Thymus (tissue), 11 donors: ENCODE data around the gene RFX3. TPM values are rescaled to one million over a fixed set of nuclear protein-coding genes. Genes with fewer than 3 reads are reported as not detected.

ENCODE experiments used
- DNase-seq, 9 donors: peaks; one replicate each; pipeline ENCODE4 v3.0.0-alpha.2; 2013; ENCODE audit warnings: low spot score in 9 of 9, low read depth in 6 of 9, missing footprints in 1 of 9
- H3K27ac ChIP-seq, 2 donors: one replicate each; pipeline ENCODE4 v1.5.1; 2013; ENCODE audit warnings: control low read depth in 1 of 2, low read depth in 1 of 2, low read length in 1 of 2, mild to moderate bottlenecking in 1 of 2, moderate library complexity in 1 of 2
- H3K27me3 ChIP-seq, 2 donors: one replicate each; pipeline ENCODE4 v1.5.1; 2013; ENCODE audit warnings: low read length in 1 of 2; ENCODE audit not compliant: control insufficient read depth in 2 of 2, insufficient read depth in 1 of 2
- H3K36me3 ChIP-seq, 2 donors: one replicate each; pipeline ENCODE4 v1.5.1; 2013; ENCODE audit warnings: low read length in 1 of 2, mild to moderate bottlenecking in 1 of 2, moderate library complexity in 1 of 2; ENCODE audit not compliant: control insufficient read depth in 2 of 2, insufficient read depth in 2 of 2
- H3K4me1 ChIP-seq, 2 donors: one replicate each; pipeline ENCODE4 v1.5.1; 2013; ENCODE audit warnings: low read length in 2 of 2; ENCODE audit not compliant: control insufficient read depth in 2 of 2, insufficient read depth in 2 of 2
- H3K4me3 ChIP-seq, 2 donors: one replicate each; pipeline ENCODE4 v1.5.1; 2013; ENCODE audit warnings: low read length in 2 of 2, control low read depth in 1 of 2, mild to moderate bottlenecking in 1 of 2
- H3K9me3 ChIP-seq, 2 donors: one replicate each; pipeline ENCODE4 v1.5.1; 2013; ENCODE audit warnings: low read length in 1 of 2, mild to moderate bottlenecking in 1 of 2; ENCODE audit not compliant: control insufficient read depth in 2 of 2, insufficient read depth in 1 of 2
- WGBS: extraction: QIAGEN DNeasy Blood & Tissue Kit; methylation state at CpG from one replicate; pipeline ENCODE4 v1.1.7; 2013; 5-methylcytosine and 5-hydroxymethylcytosine counted together
- polyA plus RNA-seq: library from polyadenylated mRNA; stranded (reverse); fragments of 200-250 nt; gene quantifications from one replicate; pipeline ENCODE4 v1.2.3, GENCODE V29; 2013
- total RNA-seq: library from RNA; stranded (reverse); fragments of 120-200 nt; gene quantifications from one replicate; pipeline ENCODE4 v1.2.4, GENCODE V29; 2013
- donor health status: healthy.

Gene RFX3
- total and polyA plus RNA-seq, 2 donors = 5.1 to 7.8 TPM

DNA sequence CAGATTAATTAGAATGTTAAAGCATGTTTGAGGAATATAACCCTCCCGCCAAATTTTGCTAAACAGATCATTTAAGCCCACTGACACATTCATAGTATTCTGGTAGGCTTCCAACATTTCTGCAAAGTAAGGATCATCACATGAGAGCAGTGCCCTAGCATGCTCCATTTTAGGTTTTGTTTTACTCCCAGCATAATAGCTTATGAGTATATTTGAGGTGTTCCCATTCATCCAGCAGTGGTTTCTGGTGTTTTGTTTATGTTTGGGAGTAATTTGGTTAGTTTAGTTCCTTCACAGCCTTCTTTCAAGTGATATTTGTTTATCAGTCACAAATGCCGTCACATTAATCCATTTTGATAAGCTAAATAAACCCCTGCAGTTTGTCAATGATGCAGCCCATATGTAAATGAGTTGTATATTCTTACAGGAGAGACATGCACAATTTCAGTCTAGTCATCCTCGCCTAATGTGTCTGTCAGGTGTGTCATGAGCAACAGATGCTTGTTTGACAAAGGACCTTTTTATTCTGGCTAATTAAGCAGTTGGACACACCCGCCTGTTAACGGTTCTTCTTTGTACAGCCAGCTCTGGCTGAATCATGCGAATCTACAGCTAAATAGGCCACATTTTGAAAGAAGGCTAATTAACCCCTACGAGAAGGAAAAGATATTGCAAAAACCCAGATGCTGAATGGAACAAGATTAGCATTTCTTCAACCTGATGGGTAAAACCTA, 124.4 kb downstream of the RFX3 start:
- DNase-seq = no peak
- Histone ChIP-seq H3K27me3 (no peaks in the 10 kb centered on the region), H3K36me3 (no peaks in the 10 kb centered on the region), H3K9me3 (no peaks in the 10 kb centered on the region), H3K27ac (no peak overlapping the region), H3K4me3 (no peak overlapping the region), H3K4me1 (peaks cover 2% of the 10 kb centered on the region in 2 donors)
- 97% methylated on average over 7 of the region's 7 CpGs for WGBS

DNA sequence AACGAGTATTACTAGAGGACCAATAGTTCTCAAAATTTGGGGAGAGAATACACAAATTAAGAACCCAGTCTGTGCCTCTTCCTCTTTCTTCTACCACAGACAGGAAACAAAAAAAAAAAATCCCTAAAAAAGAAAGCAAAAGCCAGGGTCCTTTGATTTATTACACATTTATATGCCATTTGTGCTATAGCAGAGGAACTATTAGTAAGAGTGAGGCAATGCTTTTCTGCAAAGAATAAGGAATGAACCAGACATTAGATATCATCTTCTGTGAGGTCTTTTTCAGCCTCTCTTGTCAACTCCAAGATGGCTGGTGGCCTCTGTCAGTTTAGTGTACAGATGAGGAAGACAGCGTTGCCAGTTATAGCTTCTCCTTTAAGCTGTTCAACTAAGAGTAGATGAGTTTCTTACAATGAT, 127.6 kb downstream of the RFX3 start:
- Histone ChIP-seq H3K27ac (peak overlapping the region; percentile 25 to 66), H3K27me3 (no peaks in the 10 kb centered on the region), H3K4me1 (peaks cover 2% of the 10 kb centered on the region in 2 donors), H3K36me3 (no peaks in the 10 kb centered on the region), H3K9me3 (no peaks in the 10 kb centered on the region), H3K4me3 (no peak overlapping the region)
- DNase-seq = peak in 7 of 9 donors; percentile 4 to 59 (median 13)
- 20% methylated on average over 2 of the region's 2 CpGs for WGBS

DNA sequence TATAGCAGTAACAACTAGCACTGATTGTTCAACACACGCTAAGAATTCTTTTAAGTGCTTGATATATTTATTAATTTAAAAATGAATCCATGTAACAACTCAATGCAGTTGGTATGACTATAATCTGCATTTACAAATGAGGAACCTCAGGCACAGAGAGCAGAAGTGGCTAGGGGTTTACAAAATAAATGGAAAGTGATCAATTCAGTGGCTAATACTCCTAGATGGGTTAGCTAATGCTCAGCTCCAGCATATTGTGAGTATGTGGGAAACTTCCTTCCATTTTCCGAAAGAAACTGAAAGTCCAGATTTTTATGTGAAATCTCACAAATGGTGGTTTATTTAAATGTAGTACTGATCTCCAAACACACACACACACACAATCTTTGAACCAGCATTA, 128.0 kb downstream of the RFX3 start:
- Histone ChIP-seq H3K9me3 (no peaks in the 10 kb centered on the region), H3K36me3 (no peaks in the 10 kb centered on the region), H3K27ac (peak overlapping the region in 1 of 2 donors; percentile 66), H3K4me3 (no peak overlapping the region), H3K27me3 (no peaks in the 10 kb centered on the region), H3K4me1 (peaks cover 2% of the 10 kb centered on the region in 2 donors)
- DNase-seq = no peak
- 55% methylated on average over 2 of the region's 2 CpGs for WGBS

DNA sequence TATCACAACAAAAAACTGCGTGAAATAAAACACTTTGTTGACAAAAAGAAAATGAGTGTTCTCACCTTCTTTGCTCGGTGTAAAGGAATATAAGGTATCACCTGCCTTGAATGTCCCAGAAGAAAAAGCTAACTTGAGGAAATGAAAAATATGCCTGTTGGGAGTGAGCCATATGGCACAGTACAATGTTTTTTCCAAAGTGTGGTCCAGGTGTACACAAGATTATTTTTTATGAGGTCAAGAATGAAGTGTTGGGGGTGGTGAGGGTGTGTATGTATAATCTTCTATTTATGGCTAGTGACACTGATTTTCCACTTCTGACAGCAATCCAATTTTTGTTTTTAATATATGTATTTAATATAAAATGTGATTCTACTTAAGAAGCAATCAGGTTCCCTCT, 134.4 kb downstream of the RFX3 start:
- Histone ChIP-seq H3K4me3 (no peak overlapping the region), H3K9me3 (no peaks in the 10 kb centered on the region), H3K27ac (no peak overlapping the region), H3K27me3 (no peaks in the 10 kb centered on the region), H3K36me3 (peaks cover 3 to 4% of the 10 kb centered on the region in 2 donors), H3K4me1 (no peaks in the 10 kb centered on the region)
- no peak for DNase-seq
- 95% methylated on average over 2 of the region's 2 CpGs for WGBS

DNA sequence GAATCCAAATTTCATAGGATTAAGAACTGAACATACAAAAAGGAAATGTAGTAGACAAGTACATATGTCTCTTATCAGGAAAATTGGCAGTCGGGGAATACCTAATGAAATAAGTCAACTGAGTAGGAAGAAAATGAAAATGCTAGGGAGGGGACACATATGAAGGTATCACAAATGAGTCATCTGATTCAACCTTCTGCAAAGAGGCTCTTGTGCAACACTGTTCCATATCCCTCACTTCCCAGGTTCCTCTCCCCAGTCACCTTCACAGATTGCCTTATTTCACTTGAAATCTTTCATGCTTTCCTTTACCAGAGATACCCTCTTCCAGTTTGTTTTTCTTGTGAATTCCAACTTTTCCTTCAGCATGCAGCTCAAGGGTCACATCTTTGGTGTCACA, 139.0 kb downstream of the RFX3 start:
- no peaks in the 10 kb centered on the region for H3K4me1 ChIP-seq
- WGBS = 95% methylated on average over 1 of the region's 1 CpG
- no peaks in the 10 kb centered on the region for H3K27me3 ChIP-seq
- H3K4me3 ChIP-seq = no peak overlapping the region
- no peak overlapping the region for H3K27ac ChIP-seq
- H3K9me3 ChIP-seq = no peaks in the 10 kb centered on the region
- no peak for DNase-seq
- H3K36me3 ChIP-seq = peaks cover 3 to 4% of the 10 kb centered on the region in 2 donors

DNA sequence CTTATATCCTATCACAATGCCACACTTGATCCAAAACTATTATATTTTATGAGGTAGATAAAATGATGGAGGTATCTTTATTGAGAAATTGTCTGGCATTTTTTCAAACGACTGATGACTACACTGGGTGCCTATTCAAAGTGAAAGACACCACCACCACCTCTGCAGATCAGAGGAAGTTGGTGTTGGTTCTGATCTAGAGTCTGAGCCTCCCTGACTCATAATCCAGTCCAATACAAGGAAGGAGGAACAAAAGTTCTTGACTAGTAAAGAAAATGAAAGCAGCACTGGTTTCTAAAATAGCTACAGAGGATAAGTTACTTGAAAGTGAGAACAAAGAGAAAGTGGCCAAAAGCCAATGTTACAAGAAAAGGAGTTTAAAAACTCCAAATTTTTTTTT, 139.9 kb downstream of the RFX3 start:
- WGBS = 93% methylated on average over 1 of the region's 1 CpG
- DNase-seq = peak in 1 of 9 donors; percentile 10
- no peak overlapping the region for H3K4me3 ChIP-seq
- no peaks in the 10 kb centered on the region for H3K27me3 ChIP-seq
- no peaks in the 10 kb centered on the region for H3K9me3 ChIP-seq
- H3K4me1 ChIP-seq = no peaks in the 10 kb centered on the region
- H3K27ac ChIP-seq = no peak overlapping the region
- H3K36me3 ChIP-seq = peaks cover 0 to 3% of the 10 kb centered on the region in 2 donors

DNA sequence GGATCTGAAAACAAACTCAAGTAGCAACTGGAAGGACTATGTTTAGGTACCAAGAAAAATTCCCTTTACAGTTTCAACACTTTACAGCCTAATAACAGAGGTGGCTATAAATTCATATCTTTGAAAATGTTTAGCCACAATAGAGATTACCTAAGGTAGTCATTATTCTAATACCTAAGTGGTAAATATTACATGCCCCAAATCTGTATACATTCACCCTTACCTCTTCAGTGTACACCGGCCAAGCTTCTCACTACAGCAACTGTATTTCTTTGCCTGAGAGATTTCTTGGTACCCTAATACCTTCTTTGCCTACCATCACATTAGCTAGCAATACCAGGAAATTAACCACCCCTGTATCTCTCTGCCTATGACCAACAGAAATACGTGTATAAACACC, 154.0 kb downstream of the RFX3 start:
- H3K27ac ChIP-seq = no peak overlapping the region
- no peaks in the 10 kb centered on the region for H3K27me3 ChIP-seq
- no peaks in the 10 kb centered on the region for H3K4me1 ChIP-seq
- no peak overlapping the region for H3K4me3 ChIP-seq
- no peaks in the 10 kb centered on the region for H3K36me3 ChIP-seq
- no peaks in the 10 kb centered on the region for H3K9me3 ChIP-seq
- 97% methylated on average over 2 of the region's 2 CpGs for WGBS
- DNase-seq = no peak

DNA sequence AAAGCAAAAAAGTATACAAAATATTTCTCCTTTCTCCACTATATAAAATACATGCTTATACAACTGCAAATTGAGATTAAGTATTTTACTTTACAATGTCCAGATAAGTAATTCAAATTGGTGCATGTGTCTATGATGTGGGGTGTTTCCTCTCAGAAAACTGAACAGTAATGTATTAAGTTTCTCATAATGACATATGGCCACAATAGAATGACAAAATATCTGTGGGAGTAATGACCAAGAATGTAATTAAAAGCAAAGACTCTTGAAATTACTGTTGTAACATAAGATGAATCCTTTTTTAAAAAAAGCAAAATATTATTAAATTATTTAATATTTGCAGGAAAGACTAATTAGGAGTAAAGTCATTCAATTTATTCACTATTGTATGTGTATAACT, 155.1 kb downstream of the RFX3 start:
- no peak overlapping the region for H3K4me3 ChIP-seq
- no peak overlapping the region for H3K27ac ChIP-seq
- no peaks in the 10 kb centered on the region for H3K36me3 ChIP-seq
- no peak for DNase-seq
- no peaks in the 10 kb centered on the region for H3K9me3 ChIP-seq
- no peaks in the 10 kb centered on the region for H3K4me1 ChIP-seq
- H3K27me3 ChIP-seq = no peaks in the 10 kb centered on the region

DNA sequence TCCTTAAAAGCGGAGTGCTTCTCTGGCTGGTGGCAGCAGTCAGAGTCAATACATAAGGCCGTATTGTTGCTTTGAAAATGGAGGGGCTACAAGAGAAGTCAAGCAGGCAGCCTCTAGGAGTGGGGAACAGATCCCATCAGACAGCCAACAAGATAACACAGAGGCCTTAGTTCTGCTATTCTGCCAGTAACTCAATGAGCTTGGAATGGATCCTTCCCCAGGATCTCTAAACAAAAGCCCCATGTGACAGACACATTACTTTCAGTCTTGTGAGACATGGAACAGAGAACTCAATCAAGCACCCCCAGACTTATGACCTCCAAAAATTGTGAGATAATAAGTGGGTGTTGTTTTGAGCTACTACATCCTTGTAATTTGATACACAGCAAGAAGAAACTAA, 158.6 kb downstream of the RFX3 start:
- no peak for DNase-seq
- 98% methylated on average over 2 of the region's 2 CpGs for WGBS

More for the DNA sequence above, 158.6 kb downstream of the RFX3 start:
- H3K27me3 ChIP-seq = no peaks in the 10 kb centered on the region
- no peak overlapping the region for H3K4me3 ChIP-seq
- no peak overlapping the region for H3K27ac ChIP-seq
- no peaks in the 10 kb centered on the region for H3K36me3 ChIP-seq
- H3K9me3 ChIP-seq = no peaks in the 10 kb centered on the region
- H3K4me1 ChIP-seq = no peaks in the 10 kb centered on the region
